Transverse colon (tissue), 4 donors: ENCODE measurements around the gene SCLT1. TPM values are rescaled to one million over a fixed set of nuclear protein-coding genes. Genes with fewer than 3 reads are reported as not detected.

Source experiments
- DNase-seq: peaks from one replicate; pipeline ENCODE4 v3.0.0-alpha.2; 2019
- H3K27ac ChIP-seq, 4 donors: fragments of 200-600 bp; sonication (generic); 2 replicates each; pipeline ENCODE4 v1.5.1; 2016 to 2018; ENCODE audit warnings: inconsistent platforms in 4 of 4
- H3K27me3 ChIP-seq: fragments of 200-600 bp; sonication (generic); 2 replicates; pipeline ENCODE4 v1.5.1; 2017; ENCODE audit warnings: inconsistent platforms
- H3K36me3 ChIP-seq, 4 donors: fragments of 200-600 bp; sonication (generic); 2 replicates each; pipeline ENCODE4 v1.5.1; 2017 to 2019; ENCODE audit warnings: inconsistent platforms in 4 of 4
- H3K4me1 ChIP-seq, 4 donors: fragments of 200-600 bp; sonication (generic); 2 replicates each; pipeline ENCODE4 v1.5.1; 2017 to 2020; ENCODE audit warnings: inconsistent platforms in 4 of 4
- H3K4me3 ChIP-seq, 4 donors: fragments of 200-600 bp; sonication (generic); 1 replicate in 1 of 4; 2 replicates in 3 of 4; pipeline versions ENCODE4 v1.5.1 to v1.6.1; 2017 to 2019; ENCODE audit warnings: inconsistent platforms in 4 of 4
- H3K9me3 ChIP-seq, 2 donors: fragments of 200-600 bp; sonication (generic); 2 replicates each; pipeline ENCODE4 v1.5.1; 2017 to 2019; ENCODE audit warnings: inconsistent platforms in 2 of 2
- EP300 ChIP-seq: sonication (generic); formaldehyde crosslinking; IDR thresholded peaks from one replicate; pipeline ENCODE4 v1.6.1; 2017; ENCODE audit warnings: antibody characterized with exemption, low read depth
- POLR2A ChIP-seq: fragments of 450-650 bp; IDR thresholded peaks from one replicate; pipeline ENCODE4 v1.6.1; 2016; ENCODE audit warnings: antibody characterized with exemption, mild to moderate bottlenecking, moderate library complexity
- POLR2AphosphoS5 ChIP-seq, 3 donors: sonication (generic); formaldehyde crosslinking; IDR thresholded peaks; one replicate each; pipeline ENCODE4 v1.6.1; 2016; ENCODE audit warnings: antibody characterized with exemption in 3 of 3
- WGBS, 2 donors: methylation state at CpG; one replicate each; pipeline ENCODE4 v1.1.5; 2018; ENCODE audit warnings: low coverage in 1 of 2; 5-methylcytosine and 5-hydroxymethylcytosine counted together
- in situ Hi-C, 4 donors: fragments of 200-750 bp; cut with MboI; loops; one replicate each; pipeline versions ENCODE4 v1.15.0 to v1.15.1; 2017; ENCODE audit warnings: low sequenced_read_pairs in 3 of 4, low pct_ligation_motif_present in 1 of 4, low pct_unique_long_range_greater_than_20kb in 1 of 4
- intact Hi-C: fragments of 100-400 bp; cut with DNase I; formaldehyde crosslinking; loops from one replicate; pipeline ENCODE4 v1.15.1; 2023; ENCODE audit warnings: low total_unique reads
- total RNA-seq, 4 donors: library from RNA; depleted of rRNA; stranded (reverse); fragments of >200 nt; gene quantifications; one replicate each; pipeline ENCODE4 v1.1.0, GENCODE V29; 2016
- TF ChIP-seq, protein P1 (sequence below), 5 experiments: fragments of 200-600 bp in 3 of 5; fragments of 450-650 bp in 2 of 5; sonication (generic) in 3 of 5; IDR thresholded peaks; 1 replicate in 2 of 5; 2 replicates in 3 of 5; pipeline ENCODE4 v1.5.1; 2016 to 2017; ENCODE audit warnings: antibody characterized with exemption in 5 of 5, inconsistent platforms in 3 of 5, mild to moderate bottlenecking in 2 of 5, moderate library complexity in 1 of 5

The SCLT1 gene
- total RNA-seq = 10 to 100 TPM; 10.1 to 29.9 (median 14.3) TPM

DNA sequence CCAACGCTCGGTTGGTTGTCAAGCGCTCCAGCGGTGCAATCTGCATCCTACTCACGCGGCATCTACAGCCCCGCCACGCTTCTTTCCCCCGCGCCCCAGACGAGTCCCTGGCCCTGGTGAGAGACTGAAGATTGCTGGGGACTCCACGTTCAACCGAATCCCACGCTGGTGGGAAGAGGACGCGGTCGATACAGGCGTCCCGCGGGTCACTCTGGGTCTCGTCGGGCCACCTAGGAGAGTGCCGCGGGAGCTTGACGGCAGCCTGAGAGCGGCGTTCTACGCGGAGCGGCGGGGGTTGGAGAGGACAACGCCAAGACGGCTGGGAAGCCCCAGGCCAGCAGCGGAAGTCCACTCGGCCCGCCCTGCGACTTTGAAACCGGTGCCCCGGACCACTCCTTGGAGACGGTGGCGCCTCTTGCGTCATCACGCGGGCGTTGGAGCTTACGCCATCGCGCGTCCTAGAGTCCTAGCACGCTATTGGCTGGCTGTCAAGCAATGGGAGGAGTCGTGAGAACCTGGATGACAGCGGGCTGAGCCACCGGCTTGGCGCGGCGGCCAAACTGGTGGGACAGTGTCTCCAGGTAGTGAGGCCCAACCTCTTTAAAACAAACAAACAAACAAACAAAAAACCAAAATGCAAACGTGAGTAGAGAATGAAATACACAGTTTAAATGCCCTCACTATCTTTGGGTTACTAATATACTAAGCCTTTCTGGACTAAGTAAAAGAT, at the start of gene SCLT1:
Gene SCLT1, minus strand, starts transcription at position 349 of the 730 bp plus-strand sequence. CDS start 436 bp downstream, outside the sequence.
- Histone ChIP-seq H3K4me1 (peaks cover 7 to 49% (median 14%) of the 10 kb centered on the region in 4 donors), H3K27ac (peak within 1 kb of the TSS; percentile 96 to 97 (median 96)), H3K4me3 (peak within 1 kb of the TSS; percentile 64 to 78 (median 68)), H3K9me3 (no peaks in the 10 kb centered on the region), H3K27me3 (no peaks in the 10 kb centered on the region), H3K36me3 (no peaks in the 10 kb centered on the region)
- TF ChIP-seq POLR2A = peak; percentile 95
- TF ChIP-seq POLR2AphosphoS5 (IDR thresholded peaks at IDR 0.05) = peak; percentile 94 to 98 (median 96)
- TF ChIP-seq EP300 = no peak
- peak; percentile 100 for DNase-seq
- 0 to 1% methylated on average over 1 to 43 of the region's 57 CpGs for WGBS, 2 donors
- intact Hi-C loops = loop anchor here (10.0 kb wide), 1 partner anchor 529 kb away; no protein-coding TSS in a partner anchor
- in situ Hi-C loops = loop anchor here in 1 of 4 donors (25.0 kb wide), 2 partner anchors 281 to 531 kb away; partner anchors contain the start of gene JADE1

DNA sequence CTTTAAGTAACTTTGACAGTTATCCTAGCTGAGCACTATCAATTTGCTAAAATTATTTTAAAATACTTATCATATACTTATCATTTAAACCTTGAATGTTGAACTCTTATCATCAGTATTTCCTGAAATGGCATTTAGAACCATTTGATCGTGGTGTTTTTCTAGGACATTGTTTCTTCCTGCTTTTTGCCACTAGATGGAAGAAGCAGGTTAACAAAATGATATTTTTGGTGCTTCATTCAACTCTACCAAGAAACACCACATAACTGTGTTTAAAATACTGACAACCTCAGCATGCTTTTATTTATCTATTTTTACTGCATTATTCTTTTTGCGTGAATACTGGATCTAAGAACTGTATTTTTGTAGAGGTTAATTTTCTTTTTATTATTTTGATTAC, 47.2 kb upstream of the SCLT1 start:
- H3K4me1 ChIP-seq = no peaks in the 10 kb centered on the region
- no peak for DNase-seq
- no peaks in the 10 kb centered on the region for H3K27me3 ChIP-seq
- H3K4me3 ChIP-seq = no peak overlapping the region
- 60 to 74% methylated on average over 2 of the region's 2 CpGs for WGBS, 2 donors
- no peak overlapping the region for H3K27ac ChIP-seq
- intact Hi-C loops (no loop called here), in situ Hi-C loops (no loop called here)
- TF ChIP-seq POLR2AphosphoS5 (IDR thresholded peaks at IDR 0.05) (no peak), POLR2A (no peak)
- TF ChIP-seq, protein P1, sequence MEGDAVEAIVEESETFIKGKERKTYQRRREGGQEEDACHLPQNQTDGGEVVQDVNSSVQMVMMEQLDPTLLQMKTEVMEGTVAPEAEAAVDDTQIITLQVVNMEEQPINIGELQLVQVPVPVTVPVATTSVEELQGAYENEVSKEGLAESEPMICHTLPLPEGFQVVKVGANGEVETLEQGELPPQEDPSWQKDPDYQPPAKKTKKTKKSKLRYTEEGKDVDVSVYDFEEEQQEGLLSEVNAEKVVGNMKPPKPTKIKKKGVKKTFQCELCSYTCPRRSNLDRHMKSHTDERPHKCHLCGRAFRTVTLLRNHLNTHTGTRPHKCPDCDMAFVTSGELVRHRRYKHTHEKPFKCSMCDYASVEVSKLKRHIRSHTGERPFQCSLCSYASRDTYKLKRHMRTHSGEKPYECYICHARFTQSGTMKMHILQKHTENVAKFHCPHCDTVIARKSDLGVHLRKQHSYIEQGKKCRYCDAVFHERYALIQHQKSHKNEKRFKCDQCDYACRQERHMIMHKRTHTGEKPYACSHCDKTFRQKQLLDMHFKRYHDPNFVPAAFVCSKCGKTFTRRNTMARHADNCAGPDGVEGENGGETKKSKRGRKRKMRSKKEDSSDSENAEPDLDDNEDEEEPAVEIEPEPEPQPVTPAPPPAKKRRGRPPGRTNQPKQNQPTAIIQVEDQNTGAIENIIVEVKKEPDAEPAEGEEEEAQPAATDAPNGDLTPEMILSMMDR (IDR thresholded peaks at IDR 0.05) = no peak
- no peaks in the 10 kb centered on the region for H3K9me3 ChIP-seq
- no peaks in the 10 kb centered on the region for H3K36me3 ChIP-seq

DNA sequence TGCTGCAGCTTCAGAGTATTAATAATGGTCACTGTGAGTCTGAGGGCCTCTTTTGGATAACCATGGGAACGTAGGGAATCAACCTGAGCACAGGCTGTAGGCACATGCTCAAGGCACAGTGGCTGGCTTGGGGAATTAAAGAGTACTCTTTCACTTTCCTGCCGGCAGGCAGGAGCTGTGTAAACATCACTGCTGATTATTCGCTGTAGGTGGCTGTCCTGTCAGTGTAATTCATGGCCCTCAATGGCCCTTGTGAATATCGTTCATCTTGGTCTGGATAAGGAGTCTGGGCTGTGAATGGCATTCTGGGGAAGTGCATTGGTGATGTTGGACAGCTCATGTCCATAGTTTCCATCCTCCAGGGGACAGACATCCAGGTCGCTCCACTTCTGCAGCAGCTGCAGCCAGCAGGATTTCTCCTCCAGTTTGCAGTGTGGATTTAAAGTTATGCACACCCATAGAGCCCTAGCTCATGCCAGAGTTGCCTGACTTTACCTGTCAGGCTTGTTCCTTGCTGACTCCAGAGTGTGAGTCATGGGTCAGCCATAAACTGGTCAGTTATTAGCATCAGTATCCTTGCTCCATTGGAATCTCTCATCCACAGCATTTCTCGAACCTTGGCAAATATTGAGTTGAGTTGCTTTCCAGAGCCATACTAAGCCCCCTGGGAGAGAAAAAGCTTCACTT, 45.6 kb upstream of the SCLT1 start:
- no peaks in the 10 kb centered on the region for H3K9me3 ChIP-seq
- intact Hi-C loops = no loop called here
- no peaks in the 10 kb centered on the region for H3K4me1 ChIP-seq
- TF ChIP-seq, protein P1 (IDR thresholded peaks at IDR 0.05) = no peak
- no peak for TF ChIP-seq EP300
- TF ChIP-seq POLR2A = no peak
- TF ChIP-seq POLR2AphosphoS5 (IDR thresholded peaks at IDR 0.05) = no peak
- WGBS, 2 donors = 29 to 62% methylated on average over 1 to 6 of the region's 6 CpGs
- no peak overlapping the region for H3K4me3 ChIP-seq
- H3K36me3 ChIP-seq = no peaks in the 10 kb centered on the region
- H3K27ac ChIP-seq = no peak overlapping the region
- DNase-seq = no peak
- in situ Hi-C loops = no loop called here
- H3K27me3 ChIP-seq = no peaks in the 10 kb centered on the region

DNA sequence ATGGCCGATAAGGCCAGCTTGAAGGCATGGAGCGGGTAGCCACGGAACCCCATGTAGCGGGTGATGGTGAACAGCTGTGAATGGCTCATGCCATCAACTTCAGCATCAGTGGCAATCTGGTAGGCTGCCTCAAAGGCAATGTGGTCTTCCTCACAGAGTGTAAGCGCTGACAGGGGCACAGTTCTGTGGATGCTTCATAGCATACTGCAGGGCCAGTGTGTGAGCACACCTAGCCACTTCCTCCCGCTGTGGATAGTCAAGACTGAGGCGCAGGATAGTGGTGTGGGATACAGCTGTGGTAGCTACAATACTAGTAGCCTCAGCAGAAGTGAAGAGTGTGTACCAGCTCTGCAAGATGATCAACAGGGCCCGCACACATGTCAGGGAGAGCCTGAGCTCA, 43.1 kb upstream of the SCLT1 start:
- Histone ChIP-seq H3K4me1 (no peaks in the 10 kb centered on the region), H3K36me3 (no peaks in the 10 kb centered on the region), H3K4me3 (no peak overlapping the region), H3K27me3 (no peaks in the 10 kb centered on the region), H3K27ac (no peak overlapping the region), H3K9me3 (peaks cover 0 to 1% of the 10 kb centered on the region in 2 donors)
- intact Hi-C loops = no loop called here
- in situ Hi-C loops = no loop called here
- TF ChIP-seq POLR2AphosphoS5 (IDR thresholded peaks at IDR 0.05) (no peak), POLR2A (no peak), EP300 (no peak)
- TF ChIP-seq, protein P1 (IDR thresholded peaks at IDR 0.05) = no peak
- no peak for DNase-seq
- WGBS, 2 donors = 87% methylated on average over 8 of the region's 8 CpGs; no CpG with 5 or more reads in 1 of the 2 donors
